LNCaP clone FGC (cell line): ENCODE results near the gene SPATA32.

Experiments
- DNase-seq: peaks from one replicate; pipeline ENCODE4 v3.0.0-alpha.2; 2011; ENCODE audit warnings: low read depth
- H3K4me3 ChIP-seq: 2 replicates; pipeline ENCODE4 v1.5.1; 2011; ENCODE audit warnings: mild to moderate bottlenecking, low read depth, low read length, control low read depth
- TF ChIP-seq, protein P1 (sequence below): IDR thresholded peaks from 2 replicates; pipeline ENCODE4 v1.5.1; 2012; ENCODE audit warnings: mild to moderate bottlenecking; ENCODE audit not compliant: control insufficient read depth, insufficient read depth; ENCODE audit errors: extremely low read depth

The SPATA32 gene

DNA sequence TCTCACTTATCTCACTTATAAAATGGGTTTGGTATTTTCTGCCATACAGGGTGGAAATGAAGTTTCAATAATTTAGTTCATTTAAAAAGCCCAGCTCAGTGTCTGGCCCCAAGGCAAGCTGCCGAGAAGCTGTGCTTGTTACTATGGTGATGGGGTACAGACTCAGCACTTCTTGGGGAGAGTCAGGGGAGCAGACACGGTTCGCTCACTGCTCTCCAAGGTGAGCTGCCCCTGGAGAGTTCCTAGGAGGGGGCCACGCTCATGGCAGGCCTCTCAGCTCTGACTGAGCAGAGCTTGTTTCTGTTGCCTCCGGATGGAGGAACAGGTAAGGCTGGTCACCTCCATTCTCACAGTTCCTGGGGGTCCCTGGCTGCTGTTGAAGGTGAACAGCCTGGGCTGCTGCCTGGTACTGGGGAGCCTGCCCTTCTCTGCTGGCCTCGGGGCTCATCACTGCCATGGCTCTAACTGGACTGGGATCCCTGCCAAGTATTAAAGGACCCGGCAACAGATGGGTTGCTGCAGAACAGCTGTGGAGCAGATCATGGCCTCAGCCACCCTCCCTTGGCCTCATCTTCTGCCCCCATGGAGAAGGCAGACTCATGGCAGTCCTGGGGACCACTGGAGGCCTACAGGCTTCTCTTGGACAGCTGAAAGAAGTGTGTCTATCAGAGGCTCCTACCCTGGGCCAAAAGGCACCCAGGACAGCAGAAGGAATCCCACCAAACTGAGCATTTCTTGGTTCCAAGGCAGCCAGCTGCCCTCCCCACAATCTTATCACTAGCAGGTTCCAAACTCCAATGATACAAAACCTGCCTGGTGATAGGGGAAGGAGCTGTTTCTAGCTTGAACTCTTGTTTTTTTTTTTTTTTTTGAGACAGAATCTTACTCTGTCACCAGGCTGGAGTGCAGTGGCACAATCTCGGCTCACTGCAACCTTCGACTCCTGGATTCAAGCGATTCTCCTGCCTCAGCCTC, 25.9 kb upstream of the SPATA32 start:
- TF ChIP-seq, protein P1, sequence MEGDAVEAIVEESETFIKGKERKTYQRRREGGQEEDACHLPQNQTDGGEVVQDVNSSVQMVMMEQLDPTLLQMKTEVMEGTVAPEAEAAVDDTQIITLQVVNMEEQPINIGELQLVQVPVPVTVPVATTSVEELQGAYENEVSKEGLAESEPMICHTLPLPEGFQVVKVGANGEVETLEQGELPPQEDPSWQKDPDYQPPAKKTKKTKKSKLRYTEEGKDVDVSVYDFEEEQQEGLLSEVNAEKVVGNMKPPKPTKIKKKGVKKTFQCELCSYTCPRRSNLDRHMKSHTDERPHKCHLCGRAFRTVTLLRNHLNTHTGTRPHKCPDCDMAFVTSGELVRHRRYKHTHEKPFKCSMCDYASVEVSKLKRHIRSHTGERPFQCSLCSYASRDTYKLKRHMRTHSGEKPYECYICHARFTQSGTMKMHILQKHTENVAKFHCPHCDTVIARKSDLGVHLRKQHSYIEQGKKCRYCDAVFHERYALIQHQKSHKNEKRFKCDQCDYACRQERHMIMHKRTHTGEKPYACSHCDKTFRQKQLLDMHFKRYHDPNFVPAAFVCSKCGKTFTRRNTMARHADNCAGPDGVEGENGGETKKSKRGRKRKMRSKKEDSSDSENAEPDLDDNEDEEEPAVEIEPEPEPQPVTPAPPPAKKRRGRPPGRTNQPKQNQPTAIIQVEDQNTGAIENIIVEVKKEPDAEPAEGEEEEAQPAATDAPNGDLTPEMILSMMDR, result no peak
- H3K4me3 ChIP-seq, result no peak overlapping the region
- DNase-seq, result no peak

DNA sequence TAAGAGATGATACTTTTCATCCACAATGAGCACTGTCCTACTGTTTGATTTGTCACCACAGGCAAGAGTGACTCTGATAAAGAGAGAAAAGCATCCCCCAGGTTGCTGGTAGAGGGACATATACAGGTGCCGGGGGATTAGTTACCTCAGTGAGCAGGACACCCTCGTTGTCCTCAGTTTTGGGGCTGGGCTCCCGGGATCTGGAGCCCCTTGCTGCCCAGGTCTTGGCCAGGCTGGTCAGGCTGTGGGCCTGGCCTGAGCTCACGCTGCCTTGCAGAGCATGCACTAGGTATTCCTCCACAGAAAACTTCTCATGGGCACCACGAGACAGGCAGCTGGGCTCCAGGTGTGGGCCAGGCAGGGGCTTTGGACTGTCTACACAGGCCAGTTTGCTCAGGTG, 24.4 kb upstream of the SPATA32 start:
- DNase-seq, result no peak
- no peak overlapping the region for H3K4me3 ChIP-seq
- TF ChIP-seq, protein P1, result no peak

DNA sequence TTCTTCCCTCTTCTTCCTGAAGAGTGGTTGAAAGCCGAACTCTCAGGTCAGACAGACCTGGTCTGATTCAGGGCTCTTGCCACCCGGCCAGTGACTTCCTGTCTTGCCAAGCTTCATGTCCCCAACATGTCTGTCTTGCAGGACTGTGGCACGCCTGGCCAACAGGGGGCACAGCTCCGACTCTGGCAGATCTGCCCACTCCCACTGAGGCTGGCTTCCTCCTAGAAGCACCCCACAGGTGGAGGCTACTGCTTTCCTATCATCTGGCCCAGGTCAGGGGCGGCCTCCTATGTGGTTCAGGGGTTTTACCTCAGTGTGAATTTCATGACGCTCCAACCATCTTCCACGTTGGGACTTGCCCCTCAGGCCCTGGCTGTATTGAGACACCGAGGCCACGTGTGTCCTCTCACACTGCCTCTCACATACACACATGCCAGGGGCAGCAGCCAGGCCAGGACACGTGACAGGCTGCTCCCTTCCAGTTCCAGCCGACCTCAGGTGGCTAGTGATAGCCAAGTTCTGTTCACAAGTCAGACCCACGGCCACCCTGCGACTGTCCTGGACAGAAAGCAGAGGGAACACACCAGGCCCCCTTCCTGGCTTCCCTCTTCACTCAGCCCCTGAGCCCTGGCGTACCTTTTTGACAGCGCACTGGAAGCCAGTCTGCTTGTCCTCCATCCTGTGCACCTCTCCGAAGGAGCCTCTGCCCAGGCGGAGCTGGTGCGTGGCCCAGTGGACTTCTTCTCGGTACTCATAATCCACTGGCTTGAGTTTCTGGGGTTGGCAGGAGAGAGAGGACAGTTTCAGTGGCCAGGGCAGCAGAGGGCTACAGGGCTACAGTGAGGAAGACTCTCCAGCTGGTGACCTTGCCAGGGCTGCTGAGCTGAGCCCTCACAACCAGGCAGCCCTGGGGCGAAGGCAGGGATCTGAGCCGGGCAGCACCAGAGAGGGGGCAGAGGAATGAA, 22.6 kb upstream of the SPATA32 start:
- TF ChIP-seq, protein P1, result peak; percentile 26
- no peak for DNase-seq

DNA sequence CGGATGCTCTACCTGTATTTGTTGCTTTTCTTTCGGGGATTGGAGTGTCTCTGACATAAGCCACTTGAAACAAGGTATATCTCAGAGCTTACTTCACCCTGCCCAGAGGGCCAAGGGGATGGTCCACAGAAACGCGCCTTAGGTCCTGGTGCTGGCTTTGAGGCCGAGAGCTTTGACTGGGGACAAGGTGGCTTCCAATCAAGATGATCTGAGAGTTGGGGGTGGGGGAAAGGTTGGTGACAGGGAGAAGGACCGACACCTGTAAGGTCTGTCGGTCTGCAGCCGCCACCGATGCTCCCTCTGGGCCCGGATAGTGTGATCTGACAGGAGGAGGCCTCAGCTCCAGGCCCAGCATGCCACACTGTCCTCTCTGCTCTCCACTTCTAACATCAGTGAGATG, 21.8 kb upstream of the SPATA32 start:
- TF ChIP-seq, protein P1, result no peak
- H3K4me3 ChIP-seq, result no peak overlapping the region
- no peak for DNase-seq

More for the DNA sequence above, 22.6 kb upstream of the SPATA32 start:
- no peak overlapping the region for H3K4me3 ChIP-seq

DNA sequence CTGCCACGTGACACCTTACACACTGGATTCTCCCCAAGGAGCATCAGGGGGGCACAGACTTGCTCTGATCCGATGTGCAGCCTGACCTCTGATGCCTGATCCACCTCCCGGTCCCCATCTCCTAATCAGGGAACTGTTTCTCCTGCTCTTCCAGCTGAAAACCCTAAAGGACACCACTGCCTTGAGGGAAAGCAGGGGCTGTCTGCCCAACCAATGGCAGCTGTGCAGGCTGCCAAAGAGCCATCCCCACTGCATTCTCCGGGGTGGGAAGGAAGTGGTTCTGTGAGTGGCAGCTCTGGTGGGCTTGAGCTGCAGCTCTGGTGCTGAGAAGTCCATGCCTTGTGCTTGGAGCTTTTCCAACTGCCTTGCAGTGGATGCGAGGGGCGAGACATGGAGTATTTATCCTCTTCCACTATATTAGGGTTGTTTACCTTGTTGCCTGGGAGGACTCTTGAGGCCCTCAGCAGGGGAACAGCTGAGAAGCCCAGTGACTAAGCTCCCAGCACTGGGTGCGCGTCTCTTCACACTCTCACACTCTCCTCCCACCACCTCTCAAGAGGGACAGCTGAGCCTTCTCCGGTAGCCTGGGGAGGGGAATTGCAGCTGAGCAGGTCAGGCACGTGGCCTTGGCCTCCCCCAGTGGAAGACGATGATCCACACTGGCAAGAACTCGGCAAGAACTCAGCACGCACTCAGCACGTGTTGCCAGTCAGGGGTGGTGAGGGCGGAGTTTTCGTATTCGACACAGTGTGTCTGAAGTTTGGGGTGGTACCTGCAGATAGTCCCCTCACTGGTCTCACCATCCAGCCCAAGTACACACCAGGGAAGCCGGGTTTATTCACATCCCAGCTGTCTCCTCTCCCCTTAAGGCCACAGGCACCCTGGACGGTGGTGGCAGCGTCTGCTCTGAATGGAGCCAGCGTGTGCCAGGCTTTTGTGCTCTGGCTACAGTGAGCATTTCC, 21.1 kb upstream of the SPATA32 start:
- TF ChIP-seq, protein P1, result no peak
- no peak overlapping the region for H3K4me3 ChIP-seq
- no peak for DNase-seq

DNA sequence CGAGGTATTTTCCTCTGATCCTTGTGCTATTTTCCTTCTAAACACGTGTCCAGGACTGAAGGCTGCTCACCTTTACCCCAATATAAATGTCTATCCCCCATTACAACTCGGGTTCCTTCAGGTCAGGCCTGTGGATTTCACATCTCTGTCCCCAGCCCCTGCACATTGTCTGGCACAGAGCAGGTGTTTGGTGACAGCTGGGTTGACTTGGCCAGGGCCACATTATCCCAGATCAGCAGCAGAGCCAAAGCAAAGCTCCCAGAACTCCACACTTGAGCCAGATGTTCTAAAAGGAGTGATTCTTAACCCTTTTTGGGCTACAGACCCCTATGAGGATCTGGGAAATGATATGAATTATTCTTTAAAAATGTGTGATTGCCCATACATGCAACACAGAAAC, 18.0 kb upstream of the SPATA32 start:
- no peak for DNase-seq
- no peak overlapping the region for H3K4me3 ChIP-seq
- TF ChIP-seq, protein P1, result no peak
